GM19099 (cell line): ENCODE data around the gene ZNF575.

Experiments used
- POLR2A ChIP-seq: IDR thresholded peaks from 3 replicates; pipeline ENCODE4 v1.6.1; 2011; ENCODE audit warnings: low read depth; ENCODE audit not compliant: insufficient read length; ENCODE audit errors: extremely low read depth

ZNF575 gene

DNA sequence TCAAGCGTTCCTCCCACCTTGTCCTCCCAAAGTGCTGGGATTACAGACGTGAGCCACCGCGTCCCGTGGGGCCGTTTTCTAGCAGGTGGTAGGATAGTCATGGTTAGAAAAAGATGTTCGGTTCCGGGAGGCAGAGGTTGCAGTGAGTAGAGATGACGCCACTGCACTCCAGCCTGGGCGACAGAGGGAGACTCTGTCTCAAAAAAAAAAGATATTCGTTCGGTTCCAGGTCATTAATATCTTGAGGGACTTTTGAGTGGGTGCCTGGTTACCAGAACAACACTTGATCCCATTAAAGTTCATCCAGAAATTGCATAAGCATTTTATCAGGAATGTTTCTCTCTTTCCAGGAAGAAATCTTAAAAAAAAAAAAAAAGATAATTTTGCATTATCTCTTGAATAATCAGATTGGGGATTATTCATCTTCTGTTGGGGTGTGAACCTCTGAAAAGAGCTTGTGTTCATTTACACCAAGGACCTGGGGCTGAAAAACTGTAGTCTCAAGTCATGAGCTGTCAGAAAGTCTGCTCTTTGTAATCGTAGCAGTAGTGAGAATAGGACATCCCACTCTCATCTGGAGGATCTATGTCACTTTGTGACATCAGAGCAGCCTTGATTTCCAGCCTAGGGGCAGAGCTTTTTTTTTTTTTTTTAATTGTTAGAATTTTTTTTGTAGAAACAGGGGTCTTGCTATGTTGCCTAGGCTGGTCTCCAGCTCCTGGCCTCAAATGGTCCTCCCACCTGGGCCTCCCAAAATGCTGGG is 4.9 kb upstream of the ZNF575 start:
- TF ChIP-seq POLR2A = no peak

DNA sequence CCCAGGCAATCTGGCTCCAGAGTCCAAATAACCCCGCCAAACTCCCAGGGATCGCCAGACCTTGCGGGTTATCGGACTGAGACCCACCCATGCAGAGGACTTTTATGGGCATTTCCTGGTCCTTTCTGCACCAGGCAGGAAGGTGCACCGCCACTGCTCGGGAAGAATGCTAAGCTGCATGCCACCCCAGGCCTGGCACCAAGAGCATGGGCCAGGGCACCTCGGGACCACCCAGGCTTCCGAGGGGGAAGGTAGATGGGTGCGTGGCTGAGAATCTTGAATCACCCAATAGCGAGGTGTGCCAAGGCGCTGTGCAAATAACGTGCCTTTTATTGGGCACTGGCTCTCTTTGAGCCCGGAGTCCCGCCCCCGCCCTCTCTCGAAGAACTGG is 422 bp upstream of the ZNF575 start:
- TF ChIP-seq POLR2A = peak; percentile 2

DNA sequence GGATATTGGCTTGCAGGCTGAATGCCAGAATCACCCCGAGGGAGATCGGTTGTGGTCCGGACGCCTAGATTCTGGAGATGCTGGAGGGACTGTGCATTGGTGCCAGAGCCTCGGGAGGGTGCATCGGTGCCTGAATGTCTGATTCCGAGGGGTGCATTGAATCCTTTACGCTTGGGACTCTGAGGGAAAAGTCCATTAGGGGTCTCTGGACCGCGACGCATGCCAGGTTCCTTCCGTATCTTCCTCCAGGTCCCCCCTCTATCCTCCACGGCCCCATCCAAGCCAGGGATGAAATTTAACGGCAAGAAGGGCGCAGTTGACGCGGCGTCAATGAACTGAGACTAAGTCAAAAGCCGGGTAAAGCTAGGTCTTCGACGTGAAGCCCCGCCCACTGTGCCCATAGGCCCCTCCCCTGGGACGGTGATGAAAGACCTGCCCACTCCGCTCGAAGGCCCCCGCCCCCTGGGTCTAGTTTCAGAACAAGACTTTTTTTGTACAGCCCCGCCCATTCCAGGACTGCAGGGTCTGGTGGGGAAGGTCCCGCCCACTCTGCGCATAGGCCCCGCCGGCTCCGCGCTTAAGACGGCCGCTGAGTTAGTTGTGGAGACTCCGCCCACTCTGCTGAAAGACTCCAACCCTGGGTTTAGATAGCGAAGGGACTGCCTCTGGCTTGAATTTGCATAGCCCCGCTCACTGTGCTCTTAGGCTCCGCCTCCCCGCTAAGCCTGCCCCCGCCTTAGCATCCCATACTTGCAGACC is 737 bp downstream of the ZNF575 start:
- no peak for TF ChIP-seq POLR2A

DNA sequence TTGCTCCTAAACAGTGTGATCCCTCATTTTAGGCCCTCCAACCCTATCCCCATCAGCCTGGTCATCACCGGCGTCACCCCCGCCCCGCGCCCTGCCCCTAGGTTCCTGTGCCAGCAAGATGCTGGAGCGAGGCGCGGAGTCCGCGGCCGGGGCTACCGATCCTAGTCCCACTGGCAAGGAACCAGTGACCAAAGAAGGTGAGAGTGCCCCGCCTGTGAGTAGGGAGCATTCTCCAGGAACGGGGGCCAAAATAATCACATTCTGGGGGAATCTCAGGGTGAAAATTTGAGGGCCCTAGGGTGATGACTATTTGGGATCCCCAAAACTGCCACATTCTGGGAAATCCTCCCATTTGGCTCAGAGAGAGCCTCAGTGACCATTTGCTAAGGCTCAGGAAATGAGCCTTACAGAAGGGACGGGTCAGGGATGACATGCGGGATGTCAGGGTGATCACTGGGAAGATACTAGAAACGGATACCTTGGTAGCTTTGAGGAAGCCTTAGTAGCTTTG is 1.4 kb downstream of the ZNF575 start:
- TF ChIP-seq POLR2A = no peak

DNA sequence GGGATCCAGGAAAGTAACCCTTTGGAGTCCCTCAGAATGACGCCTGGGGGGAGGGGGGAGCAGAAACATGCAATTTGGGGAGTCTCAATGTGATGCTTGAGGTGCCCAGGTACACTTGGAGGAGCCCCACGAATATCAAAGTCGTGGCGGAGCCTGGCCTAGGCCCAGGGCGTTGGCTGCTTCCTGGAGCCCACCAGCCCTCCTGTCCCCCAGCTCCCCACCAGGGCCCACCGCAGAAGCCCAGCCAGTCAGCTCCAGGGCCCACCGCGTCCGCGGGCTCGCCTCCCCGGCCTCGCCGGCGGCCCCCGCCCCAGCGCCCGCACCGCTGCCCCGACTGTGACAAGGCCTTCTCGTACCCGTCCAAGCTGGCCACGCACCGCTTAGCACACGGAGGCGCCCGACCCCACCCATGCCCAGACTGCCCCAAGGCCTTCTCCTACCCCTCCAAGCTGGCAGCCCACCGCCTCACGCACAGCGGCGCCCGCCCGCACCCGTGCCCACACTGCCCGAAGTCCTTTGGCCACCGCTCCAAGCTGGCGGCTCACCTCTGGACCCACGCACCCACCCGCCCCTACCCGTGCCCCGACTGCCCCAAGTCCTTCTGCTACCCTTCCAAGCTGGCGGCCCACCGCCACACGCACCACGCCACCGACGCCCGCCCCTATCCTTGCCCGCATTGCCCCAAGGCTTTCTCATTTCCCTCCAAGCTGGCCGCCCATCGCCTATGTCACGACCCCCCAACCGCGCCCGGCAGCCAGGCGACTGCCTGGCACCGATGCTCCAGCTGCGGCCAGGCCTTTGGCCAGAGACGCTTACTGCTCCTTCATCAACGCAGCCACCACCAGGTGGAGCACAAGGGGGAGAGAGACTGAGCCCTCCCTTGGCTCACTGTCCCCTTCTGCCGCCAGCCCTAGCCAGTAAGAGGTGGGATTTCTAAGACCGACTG is 2.1 kb downstream of the ZNF575 start:
- TF ChIP-seq POLR2A = no peak

DNA sequence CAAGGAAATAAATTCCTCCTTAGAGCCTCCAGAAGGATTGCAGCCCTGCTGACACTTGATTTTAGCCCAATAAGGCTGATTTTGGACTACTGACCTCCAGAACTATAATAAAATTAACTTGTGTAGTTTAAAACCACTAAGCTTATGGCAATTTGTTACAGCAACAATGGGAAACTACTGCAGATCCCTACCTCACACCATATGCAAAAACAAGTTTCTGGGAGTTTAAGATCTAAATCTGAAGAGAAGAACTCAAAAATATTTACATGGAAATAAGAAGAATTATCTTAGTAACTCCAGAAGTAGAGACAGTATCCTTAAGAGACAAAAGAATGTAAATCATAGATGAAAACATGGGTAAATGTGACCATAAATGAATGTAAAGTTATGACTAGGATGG is 5.9 kb downstream of the ZNF575 start:
- TF ChIP-seq POLR2A = no peak

DNA sequence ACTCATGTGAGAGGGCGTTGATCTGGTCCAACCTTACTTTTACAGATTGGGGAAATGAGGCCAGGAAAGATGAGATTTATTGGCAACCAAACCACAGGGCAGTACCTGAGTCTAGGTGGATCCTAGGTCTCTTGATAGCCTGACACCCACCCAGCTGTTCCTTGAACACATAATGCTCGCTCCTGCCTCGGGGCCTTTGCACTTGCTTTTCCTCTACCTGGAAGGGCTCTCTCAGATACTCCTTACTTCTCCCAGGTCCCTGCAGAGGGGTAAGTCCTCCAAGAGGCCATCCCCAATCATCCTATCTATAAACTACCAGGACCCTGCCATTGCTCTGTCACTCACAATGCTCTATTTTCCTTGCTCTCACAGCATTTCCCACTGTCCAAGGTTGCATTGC is 7.4 kb downstream of the ZNF575 start:
- TF ChIP-seq POLR2A = no peak

DNA sequence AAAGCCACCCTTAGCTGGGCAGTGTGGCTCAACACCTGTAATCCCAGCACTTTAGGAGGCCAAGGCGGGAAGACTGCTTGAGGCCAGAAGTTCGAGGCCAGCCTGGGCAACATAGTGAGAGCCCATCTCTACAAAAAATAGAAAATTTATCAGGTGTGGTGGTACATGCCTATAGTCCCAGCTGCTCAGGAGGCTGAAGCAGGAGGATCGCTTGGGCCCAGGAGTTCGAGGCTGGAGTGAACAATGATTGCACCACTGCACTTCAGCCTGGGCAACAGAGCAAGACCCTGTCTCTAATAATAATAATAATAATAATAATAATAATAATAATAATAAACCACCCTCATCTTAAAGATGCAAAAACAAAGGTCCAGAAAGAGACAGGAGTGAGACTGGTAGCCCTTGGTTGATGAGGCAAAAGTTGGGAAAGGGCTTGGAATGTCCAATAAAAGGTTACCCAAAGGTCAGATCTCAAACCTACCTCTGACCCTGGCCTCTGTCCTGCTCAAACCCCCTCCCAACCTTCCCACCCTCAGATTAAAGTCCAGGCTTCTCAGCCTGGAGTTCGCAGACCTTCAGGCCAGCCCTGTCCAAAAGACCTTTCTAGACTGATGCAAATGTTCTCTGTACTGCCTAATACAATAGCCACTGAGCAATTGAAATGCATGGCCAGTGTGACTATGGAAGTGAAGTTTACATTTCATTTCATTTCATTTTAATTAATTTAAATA is 9.1 kb downstream of the ZNF575 start:
- TF ChIP-seq POLR2A = no peak

DNA sequence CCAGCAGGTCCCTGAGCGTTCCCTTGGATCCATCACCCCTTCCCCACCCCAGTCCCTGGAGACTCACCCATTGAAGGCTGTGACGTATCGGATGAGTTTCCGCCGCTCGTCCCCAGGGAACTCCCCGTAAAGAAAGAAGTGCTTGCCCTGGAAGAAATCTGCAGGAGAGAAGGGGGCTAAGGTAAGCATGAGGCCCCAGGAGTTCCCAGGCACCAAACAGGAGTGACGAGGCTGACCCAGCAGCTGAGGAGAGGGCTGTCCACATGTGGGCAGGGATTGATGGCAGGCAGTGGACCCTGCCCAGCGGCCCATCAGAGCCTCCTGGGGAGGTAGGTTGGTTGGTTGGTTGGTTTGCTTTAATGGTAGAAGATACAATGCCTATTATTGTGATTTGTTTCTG is 11.1 kb downstream of the ZNF575 start:
- TF ChIP-seq POLR2A = no peak

DNA sequence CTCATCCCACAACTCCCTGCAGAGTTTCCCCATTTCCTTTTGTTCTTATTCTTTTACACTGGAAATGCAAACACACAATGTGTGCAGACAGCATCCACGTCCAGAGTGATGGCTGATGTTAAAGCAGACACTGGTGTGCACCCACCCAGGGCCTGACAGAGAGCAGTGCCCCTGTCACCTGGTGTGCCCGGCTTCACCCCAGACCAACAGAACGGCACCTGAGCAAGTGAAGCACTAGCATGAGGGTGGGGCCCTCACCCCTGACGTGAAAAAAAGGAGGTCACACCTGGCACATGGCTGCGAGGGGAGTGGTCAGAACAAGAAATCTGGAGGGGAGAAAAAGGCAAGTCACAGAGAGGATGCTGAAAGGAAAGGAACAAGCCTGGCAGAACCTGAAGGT is 12.3 kb downstream of the ZNF575 start:
- TF ChIP-seq POLR2A = no peak

DNA sequence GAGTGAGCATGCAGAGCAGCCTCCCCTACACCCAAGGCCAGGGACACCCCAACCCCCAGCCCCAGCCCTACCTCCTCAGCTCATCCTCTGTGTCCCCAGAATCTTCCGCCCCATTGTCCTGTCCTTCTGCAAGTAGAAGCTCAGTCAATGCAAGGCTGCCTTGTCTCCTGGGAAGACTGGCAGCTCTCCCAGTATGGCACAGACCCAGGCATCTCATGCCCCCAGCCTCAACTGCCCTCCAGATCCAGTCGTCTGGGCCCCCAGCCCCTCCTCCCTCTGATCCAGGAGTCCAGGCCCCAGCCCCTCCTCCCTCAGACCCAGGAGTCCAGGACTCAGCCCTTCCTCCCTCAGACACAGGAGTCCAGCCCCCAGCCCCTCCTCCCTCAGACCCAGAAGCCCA is 13.0 kb downstream of the ZNF575 start:
- no peak for TF ChIP-seq POLR2A

DNA sequence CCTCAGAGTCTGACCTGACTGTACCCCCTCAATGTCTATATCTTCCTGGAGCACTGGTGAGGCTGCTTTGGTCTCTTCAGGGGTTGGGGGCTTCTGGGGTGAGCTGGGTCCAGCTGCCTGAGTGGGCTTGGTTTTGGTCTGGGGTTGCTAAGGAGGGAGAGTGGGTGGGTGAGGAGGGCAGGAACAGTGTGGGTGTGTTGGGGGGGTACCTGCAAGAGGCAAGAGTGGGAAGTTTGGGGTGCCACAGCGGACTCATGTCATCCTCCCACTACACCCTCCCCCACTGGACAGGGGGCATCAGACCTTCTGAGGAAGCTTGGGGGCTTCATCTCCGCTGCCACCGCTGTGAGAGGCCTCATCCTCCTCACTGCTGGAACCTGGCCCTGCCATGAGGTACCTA is 13.6 kb downstream of the ZNF575 start:
- TF ChIP-seq POLR2A = no peak

DNA sequence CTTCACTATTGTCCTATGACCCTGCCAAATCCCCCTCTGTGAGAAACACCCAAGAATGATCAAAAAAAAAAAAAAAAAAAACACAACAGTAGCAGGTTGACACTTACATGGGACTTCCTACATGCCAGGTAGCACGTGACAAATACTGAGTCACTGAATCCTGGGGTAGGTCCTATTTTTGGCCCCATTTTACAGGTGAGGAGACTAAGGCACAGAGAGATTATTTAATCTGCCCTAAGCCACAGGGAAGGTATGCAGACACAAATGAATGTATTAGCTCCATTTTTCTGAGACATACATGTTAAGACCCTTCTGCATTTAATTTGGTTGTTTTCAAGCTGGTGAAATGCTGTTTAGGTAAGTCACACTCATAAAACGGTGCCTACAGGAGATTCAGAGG is 15.7 kb downstream of the ZNF575 start:
- no peak for TF ChIP-seq POLR2A

DNA sequence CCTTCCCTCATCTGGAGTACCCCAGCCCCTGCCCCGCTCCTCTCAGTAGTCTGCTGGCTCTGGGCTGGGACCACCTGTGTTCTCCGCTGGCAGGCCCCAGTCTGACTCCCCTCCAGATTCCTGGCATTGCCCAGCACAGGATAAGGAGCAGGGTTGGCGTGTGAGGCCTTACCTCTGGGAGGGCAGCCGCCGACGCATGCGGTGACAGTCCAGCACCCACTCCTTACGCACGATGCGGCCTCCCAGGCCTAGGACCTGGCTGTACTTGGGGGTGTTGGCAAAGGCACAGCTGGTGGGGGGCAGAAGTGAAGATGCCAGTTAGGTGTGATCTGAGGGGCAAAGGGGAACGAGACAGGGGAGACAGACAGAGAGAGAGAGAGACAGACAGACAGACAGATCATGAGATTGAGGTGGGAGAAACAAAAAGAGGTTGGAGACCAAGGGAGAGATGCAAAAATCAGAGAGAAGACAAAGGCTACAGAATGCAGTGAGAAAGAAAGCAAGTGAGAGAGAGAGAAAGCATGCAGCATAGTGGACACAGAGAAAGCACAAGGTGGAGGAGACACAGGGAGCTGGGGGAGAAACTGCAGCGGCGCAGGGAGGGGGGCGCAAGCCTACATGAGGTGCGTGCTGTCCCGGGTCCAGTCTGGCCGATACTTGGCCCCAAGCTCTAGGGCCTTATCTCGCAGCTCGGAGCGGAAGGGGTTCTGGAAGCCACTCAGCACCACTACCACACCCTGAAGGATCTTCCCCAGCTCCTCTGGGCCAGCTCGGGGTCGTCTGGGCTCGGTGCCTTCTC is 18.6 kb downstream of the ZNF575 start:
- no peak for TF ChIP-seq POLR2A
